Glutamatergic neuron (in vitro differentiated cells): ENCODE measurements around the gene UNC79. TPM values are rescaled to one million over a fixed set of nuclear protein-coding genes. Genes with fewer than 3 reads are reported as not detected.
A peak's percentile ranks its signal among the peaks of the same experiment; 100 is the strongest.

Experiments used
- DNase-seq: peaks from one replicate; pipeline ENCODE4 v3.0.0; 2022
- H3K27ac Mint-ChIP-seq: one replicate; pipeline ENCODE4 v1.8.0; 2020; ENCODE audit warnings: mild to moderate bottlenecking, mixed read lengths, inconsistent platforms; ENCODE audit not compliant: unreplicated experiment
- H3K27me3 Mint-ChIP-seq: one replicate; pipeline ENCODE4 v1.8.0; 2020; ENCODE audit warnings: mild to moderate bottlenecking, moderate library complexity, mixed read lengths, inconsistent platforms; ENCODE audit not compliant: unreplicated experiment
- H3K36me3 Mint-ChIP-seq: one replicate; pipeline ENCODE4 v1.8.0; 2020; ENCODE audit warnings: mild to moderate bottlenecking, mixed read lengths, inconsistent platforms; ENCODE audit not compliant: unreplicated experiment
- H3K4me1 Mint-ChIP-seq: one replicate; pipeline ENCODE4 v1.8.0; 2020; ENCODE audit warnings: mild to moderate bottlenecking, low read depth, mixed read lengths, inconsistent platforms; ENCODE audit not compliant: unreplicated experiment
- H3K4me3 Mint-ChIP-seq: one replicate; pipeline ENCODE4 v1.8.0; 2020; ENCODE audit warnings: mild to moderate bottlenecking, mixed read lengths, inconsistent platforms; ENCODE audit not compliant: unreplicated experiment
- H3K9me3 Mint-ChIP-seq: one replicate; pipeline ENCODE4 v1.8.0; 2020; ENCODE audit warnings: mild to moderate bottlenecking, moderate library complexity, mixed read lengths, inconsistent platforms; ENCODE audit not compliant: unreplicated experiment
- total RNA-seq: library from RNA; stranded (reverse); fragmentation: NEBNext Ultra II Directional; extraction: Animal tissue kit (Norgen Biotek cat#: 25700); gene quantifications from one replicate; pipeline ENCODE4 v1.2.1, GENCODE V29; 2021; ENCODE audit not compliant: unreplicated experiment
- TF ChIP-seq, protein P1 (sequence below): fragments of 200-600 bp; sonication (generic); IDR thresholded peaks from one replicate; pipeline ENCODE4 v1.5.0; 2021; ENCODE audit not compliant: partially characterized antibody, unreplicated experiment

UNC79 gene
- total RNA-seq, 1 donor from 2014 or later: 29.5 TPM

DNA sequence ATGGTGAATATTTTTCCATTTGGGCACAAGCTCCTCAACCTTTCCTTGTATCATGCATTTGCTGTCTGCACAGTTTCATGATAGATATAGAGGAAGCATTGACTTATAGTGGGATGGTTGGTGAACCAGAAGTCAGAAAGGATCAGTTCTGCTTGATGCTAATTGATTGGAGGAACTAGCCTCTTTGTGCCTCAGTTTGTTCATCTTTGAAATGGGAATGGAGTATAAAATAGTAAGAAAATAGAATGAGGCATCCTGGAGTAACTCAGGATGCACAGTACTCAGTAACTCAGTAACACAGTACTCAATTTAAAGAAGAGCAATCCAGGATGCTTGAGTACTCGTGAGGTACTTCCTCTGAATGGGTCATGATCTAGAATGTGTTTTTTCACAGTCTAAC is 109.5 kb downstream of the UNC79 start:
- H3K4me1 Mint-ChIP-seq: no peaks in the 10 kb centered on the region
- H3K4me3 Mint-ChIP-seq: no peak overlapping the region
- no peaks in the 10 kb centered on the region for H3K9me3 Mint-ChIP-seq
- TF ChIP-seq, protein P1, sequence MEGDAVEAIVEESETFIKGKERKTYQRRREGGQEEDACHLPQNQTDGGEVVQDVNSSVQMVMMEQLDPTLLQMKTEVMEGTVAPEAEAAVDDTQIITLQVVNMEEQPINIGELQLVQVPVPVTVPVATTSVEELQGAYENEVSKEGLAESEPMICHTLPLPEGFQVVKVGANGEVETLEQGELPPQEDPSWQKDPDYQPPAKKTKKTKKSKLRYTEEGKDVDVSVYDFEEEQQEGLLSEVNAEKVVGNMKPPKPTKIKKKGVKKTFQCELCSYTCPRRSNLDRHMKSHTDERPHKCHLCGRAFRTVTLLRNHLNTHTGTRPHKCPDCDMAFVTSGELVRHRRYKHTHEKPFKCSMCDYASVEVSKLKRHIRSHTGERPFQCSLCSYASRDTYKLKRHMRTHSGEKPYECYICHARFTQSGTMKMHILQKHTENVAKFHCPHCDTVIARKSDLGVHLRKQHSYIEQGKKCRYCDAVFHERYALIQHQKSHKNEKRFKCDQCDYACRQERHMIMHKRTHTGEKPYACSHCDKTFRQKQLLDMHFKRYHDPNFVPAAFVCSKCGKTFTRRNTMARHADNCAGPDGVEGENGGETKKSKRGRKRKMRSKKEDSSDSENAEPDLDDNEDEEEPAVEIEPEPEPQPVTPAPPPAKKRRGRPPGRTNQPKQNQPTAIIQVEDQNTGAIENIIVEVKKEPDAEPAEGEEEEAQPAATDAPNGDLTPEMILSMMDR: no peak
- H3K36me3 Mint-ChIP-seq: peaks cover 6% of the 10 kb centered on the region
- no peaks in the 10 kb centered on the region for H3K27me3 Mint-ChIP-seq
- DNase-seq: no peak
- no peak overlapping the region for H3K27ac Mint-ChIP-seq

DNA sequence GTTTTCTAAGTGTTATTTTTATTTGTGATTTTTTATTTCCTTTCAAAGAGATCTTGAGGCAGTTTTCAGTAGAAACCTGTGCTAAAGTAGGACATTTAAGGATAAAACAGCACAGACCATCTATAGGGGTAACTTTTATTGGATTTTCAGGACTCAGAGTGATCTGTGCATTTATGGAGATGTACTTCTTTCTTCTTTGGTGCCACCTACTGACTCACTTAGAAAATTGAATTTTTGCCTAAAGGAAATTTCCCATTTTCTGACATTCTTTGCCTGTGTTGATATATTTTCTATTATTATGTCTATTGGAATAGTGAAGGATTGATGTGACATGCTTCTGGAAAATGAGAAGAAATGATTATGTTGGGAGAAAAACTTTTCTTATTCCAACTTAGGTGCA is 113.0 kb downstream of the UNC79 start:
- no peak for DNase-seq
- Mint-ChIP-seq H3K9me3 (no peaks in the 10 kb centered on the region), H3K27me3 (no peaks in the 10 kb centered on the region), H3K4me3 (no peak overlapping the region), H3K27ac (no peak overlapping the region), H3K36me3 (no peaks in the 10 kb centered on the region), H3K4me1 (no peaks in the 10 kb centered on the region)
- TF ChIP-seq, protein P1: peak; percentile 46

DNA sequence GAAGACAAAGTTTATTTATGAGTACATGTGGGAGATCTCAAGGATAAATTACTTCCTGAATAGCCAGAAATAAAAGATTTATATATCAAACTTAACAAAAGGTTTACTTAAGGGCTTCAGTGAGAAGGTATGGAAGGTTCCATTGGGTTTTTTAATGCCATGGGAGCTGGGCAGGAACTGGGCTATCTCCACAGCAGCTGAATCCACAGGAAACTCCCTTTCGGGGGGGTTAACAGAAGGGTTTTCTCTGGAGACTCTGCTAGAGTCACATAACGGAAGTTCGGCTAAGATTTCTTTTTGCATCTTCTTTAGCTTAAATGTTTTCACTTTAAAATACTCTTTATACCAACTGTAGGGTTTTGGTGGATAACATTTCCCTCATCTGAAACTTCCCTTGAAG is 113.5 kb downstream of the UNC79 start:
- Mint-ChIP-seq H3K27ac (no peak overlapping the region), H3K4me1 (no peaks in the 10 kb centered on the region), H3K27me3 (no peaks in the 10 kb centered on the region), H3K36me3 (no peaks in the 10 kb centered on the region), H3K4me3 (no peak overlapping the region), H3K9me3 (no peaks in the 10 kb centered on the region)
- no peak for DNase-seq
- TF ChIP-seq, protein P1: no peak

DNA sequence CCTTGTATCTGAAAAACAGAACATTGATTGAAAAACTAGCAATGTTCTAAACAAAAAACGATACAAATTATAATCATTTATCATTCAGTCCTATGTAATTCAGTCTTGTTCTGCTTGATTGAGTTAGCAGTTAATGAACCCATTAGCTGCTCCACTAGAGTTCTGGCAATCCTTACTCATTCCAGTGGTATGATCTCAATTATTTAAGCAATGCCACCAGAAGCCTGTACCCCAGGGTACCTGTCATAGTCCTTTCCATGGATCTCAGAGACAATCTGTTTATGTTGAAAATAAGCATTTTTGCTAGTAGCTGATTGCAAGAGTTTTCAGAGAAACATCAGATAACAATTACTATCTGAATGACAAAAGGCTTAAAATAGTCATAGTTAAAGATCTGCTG is 115.9 kb downstream of the UNC79 start:
- Mint-ChIP-seq H3K9me3 (no peaks in the 10 kb centered on the region), H3K36me3 (no peaks in the 10 kb centered on the region), H3K4me3 (no peak overlapping the region), H3K4me1 (no peaks in the 10 kb centered on the region), H3K27me3 (peaks cover 2% of the 10 kb centered on the region), H3K27ac (no peak overlapping the region)
- no peak for DNase-seq
- TF ChIP-seq, protein P1: no peak

DNA sequence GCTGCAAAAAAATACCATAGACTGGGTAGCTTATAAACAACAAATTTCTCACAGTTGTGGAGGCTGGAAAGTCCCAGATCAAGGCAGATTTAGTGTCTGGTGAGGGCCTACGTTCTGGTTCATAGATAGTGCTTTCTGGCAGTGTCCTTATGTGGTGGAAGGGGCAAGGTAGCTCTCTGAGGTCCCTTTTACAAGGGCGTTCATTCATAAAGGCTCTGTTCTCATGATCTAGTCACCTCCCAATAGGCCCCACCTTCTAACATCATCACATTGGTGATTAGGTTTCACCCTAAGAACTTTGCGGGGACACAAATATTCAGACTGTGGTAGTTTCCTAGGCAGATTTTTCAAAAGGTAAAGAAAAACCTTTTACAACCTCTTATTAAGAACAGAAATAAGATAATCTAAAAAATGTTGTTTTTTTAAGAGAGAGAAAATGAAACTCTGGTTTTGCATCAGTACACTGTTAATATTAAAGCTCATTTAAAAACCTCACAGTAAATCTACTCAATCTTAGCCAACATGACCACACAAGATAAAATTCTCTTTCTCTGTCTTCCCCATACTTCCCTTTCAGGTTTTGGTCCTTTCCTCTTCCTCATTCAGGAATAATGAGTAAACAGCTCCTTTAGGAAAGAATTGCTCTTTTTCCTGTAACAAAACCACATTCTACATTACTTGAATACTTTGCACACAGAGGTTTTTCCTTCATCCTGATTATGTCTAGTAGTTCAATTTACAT is 117.5 kb downstream of the UNC79 start:
- DNase-seq: no peak
- TF ChIP-seq, protein P1: no peak
- no peaks in the 10 kb centered on the region for H3K4me1 Mint-ChIP-seq
- peaks cover 2% of the 10 kb centered on the region for H3K27me3 Mint-ChIP-seq
- no peaks in the 10 kb centered on the region for H3K36me3 Mint-ChIP-seq
- no peak overlapping the region for H3K4me3 Mint-ChIP-seq
- H3K27ac Mint-ChIP-seq: no peak overlapping the region
- no peaks in the 10 kb centered on the region for H3K9me3 Mint-ChIP-seq
